Measurements from ENCODE around the gene MFNG. TPM values are rescaled to one million over a fixed set of nuclear protein-coding genes. Genes with fewer than 3 reads are reported as not detected.

The MFNG gene
- total RNA-seq, 4 donors from 2014 or later, result 12.4 to 47.0 (median 26.5) TPM

DNA sequence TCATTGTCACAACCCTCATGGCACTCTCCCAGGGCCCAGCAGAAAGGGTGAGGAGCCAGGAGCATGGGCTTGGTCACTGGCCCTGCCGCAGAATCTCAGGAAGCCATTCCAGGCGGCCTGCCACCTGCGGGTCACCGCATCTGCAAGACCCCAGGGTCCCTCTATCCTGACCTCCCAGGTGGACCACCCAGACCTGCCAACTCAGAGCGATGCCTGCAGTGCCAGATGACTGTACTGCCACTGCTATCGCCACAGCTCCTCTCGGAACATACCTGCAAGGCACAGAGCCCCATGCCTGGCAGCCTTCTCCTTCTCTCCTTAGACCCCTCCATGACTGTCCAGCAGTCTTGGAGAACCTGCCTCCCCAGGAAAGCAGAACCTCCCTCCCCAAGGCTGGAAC lies 32.5 kb downstream of the MFNG start:
- DNase-seq, result no peak
- Histone ChIP-seq H3K36me3 (no peaks in the 10 kb centered on the region), H3K27me3 (no peaks in the 10 kb centered on the region), H3K4me1 (peaks cover 0 to 9% (median 3%) of the 10 kb centered on the region in 4 donors), H3K4me3 (no peak overlapping the region), H3K27ac (no peak overlapping the region), H3K9me3 (no peaks in the 10 kb centered on the region)
- TF ChIP-seq, protein P1, sequence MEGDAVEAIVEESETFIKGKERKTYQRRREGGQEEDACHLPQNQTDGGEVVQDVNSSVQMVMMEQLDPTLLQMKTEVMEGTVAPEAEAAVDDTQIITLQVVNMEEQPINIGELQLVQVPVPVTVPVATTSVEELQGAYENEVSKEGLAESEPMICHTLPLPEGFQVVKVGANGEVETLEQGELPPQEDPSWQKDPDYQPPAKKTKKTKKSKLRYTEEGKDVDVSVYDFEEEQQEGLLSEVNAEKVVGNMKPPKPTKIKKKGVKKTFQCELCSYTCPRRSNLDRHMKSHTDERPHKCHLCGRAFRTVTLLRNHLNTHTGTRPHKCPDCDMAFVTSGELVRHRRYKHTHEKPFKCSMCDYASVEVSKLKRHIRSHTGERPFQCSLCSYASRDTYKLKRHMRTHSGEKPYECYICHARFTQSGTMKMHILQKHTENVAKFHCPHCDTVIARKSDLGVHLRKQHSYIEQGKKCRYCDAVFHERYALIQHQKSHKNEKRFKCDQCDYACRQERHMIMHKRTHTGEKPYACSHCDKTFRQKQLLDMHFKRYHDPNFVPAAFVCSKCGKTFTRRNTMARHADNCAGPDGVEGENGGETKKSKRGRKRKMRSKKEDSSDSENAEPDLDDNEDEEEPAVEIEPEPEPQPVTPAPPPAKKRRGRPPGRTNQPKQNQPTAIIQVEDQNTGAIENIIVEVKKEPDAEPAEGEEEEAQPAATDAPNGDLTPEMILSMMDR (IDR thresholded peaks at IDR 0.05), result no peak
- TF ChIP-seq POLR2A (IDR thresholded peaks at IDR 0.05), result no peak

DNA sequence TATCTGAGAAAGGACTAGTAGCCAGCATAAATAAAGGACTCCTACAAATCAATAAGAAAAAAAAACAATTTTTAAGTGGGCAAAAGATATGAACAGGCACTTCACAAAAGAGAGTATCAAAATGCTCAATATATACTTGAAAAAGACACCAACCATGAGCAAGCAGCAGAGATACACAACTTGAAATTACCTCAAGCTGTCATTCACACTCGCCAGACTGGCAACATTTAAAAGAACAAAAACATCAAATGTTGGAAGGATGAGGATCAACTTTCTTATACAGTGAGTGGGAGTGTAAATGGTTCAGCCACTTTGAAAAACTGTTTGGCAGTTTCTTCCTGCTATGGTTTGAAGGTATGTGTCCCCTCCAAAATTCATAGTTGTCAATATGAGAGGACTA lies 35.0 kb downstream of the MFNG start:
- no peaks in the 10 kb centered on the region for H3K27me3 ChIP-seq
- no peaks in the 10 kb centered on the region for H3K36me3 ChIP-seq
- no peak overlapping the region for H3K4me3 ChIP-seq
- TF ChIP-seq, protein P1 (IDR thresholded peaks at IDR 0.05), result no peak
- no peak for TF ChIP-seq POLR2A (IDR thresholded peaks at IDR 0.05)
- no peaks in the 10 kb centered on the region for H3K9me3 ChIP-seq
- H3K4me1 ChIP-seq, result peaks cover 0 to 9% (median 0%) of the 10 kb centered on the region in 4 donors
- no peak for DNase-seq
- H3K27ac ChIP-seq, result no peak overlapping the region

DNA sequence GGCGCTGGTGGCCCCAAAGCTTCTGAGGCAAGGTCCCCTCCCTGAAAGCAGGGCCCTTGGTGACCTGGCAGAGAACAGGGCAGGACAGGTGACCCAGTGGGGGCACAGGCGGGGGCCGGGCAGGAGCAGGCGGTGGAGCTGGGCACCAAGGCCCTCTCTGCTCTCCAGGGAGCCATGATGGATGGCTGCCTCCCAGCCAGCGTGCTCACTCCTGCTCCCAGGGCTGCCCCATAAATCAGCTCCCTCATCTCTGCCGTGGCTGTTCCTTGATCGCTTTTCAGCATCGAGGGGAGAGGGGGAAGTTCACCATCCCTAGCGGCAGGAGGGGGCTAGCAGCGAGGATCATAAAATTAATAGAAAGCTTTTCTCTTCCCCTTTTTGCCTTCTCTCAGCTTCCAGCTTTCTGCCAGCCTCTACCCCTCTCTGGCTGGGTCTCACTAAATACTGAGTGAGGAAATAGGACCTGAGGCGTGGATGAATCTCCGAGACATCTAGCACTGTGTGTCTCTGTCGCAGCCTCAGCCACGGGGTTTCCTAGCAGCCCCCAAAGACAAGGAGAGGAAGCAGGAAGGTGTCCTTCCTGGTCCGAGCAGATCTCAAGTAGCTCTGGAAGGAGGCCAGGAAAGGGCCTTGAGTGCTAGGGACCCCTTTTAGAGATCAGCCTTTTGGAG lies 36.7 kb downstream of the MFNG start:
- H3K27ac ChIP-seq, result no peak overlapping the region
- no peaks in the 10 kb centered on the region for H3K36me3 ChIP-seq
- no peaks in the 10 kb centered on the region for H3K9me3 ChIP-seq
- H3K27me3 ChIP-seq, result no peaks in the 10 kb centered on the region
- TF ChIP-seq, protein P1 (IDR thresholded peaks at IDR 0.05), result no peak
- TF ChIP-seq POLR2A (IDR thresholded peaks at IDR 0.05), result no peak
- H3K4me1 ChIP-seq, result no peaks in the 10 kb centered on the region
- no peak for DNase-seq
- H3K4me3 ChIP-seq, result no peak overlapping the region

DNA sequence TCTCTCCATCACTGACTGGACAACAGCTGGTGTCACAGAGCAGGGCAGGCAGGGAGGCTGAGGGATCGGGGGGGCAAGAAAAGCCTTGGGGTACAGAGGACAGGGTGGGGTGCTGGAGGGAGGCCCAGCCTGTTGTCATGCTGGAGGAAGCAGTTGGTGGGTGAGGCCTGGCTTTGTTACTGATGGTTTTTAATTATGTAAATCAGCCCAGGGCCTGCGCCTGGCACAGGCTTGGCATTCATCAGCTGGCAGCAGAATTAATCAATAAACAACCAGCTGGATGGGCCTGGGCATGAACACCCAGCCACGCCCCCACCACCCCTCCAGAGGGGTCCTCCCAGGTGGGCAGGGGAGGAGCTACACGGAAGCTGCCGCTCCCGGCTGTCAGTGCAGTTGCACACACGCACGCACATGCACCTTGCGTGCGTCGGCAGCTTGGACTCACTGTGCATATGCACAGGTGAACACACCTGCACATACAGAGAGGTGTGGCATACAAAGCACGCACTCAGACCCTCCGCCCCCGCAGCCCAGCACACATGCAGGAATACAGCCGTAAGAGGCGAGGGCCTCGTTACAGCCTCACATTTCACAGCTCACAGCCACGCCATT lies 37.6 kb downstream of the MFNG start:
- Histone ChIP-seq H3K9me3 (no peaks in the 10 kb centered on the region), H3K27ac (no peak overlapping the region), H3K4me3 (no peak overlapping the region), H3K4me1 (no peaks in the 10 kb centered on the region), H3K27me3 (no peaks in the 10 kb centered on the region), H3K36me3 (no peaks in the 10 kb centered on the region)
- DNase-seq, result no peak
- TF ChIP-seq, protein P1 (IDR thresholded peaks at IDR 0.05), result no peak
- no peak for TF ChIP-seq POLR2A (IDR thresholded peaks at IDR 0.05)

DNA sequence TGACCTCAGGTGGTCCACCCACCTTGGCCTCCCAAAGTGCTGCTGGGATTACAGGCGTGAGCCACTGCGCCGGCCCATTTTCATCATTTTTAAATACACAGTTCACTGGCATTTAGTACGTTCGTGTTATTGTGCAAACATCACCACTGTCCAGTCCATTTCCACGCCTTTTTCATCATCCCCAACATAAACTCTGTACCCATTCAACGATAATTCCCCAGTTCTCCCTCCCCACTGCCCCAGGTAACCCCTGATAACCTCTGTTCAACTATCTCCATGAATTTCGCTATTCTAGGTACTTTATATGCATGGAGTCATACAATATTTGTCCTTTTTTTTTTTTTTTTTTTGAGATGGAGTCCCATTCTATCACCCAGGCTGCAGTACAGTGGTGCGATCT lies 40.7 kb downstream of the MFNG start:
- Histone ChIP-seq H3K4me1 (no peaks in the 10 kb centered on the region), H3K9me3 (peaks cover 0 to 6% (median 0%) of the 10 kb centered on the region in 4 donors), H3K27me3 (no peaks in the 10 kb centered on the region), H3K36me3 (no peaks in the 10 kb centered on the region), H3K27ac (no peak overlapping the region), H3K4me3 (no peak overlapping the region)
- DNase-seq, result no peak
- no peak for TF ChIP-seq POLR2A (IDR thresholded peaks at IDR 0.05)
- TF ChIP-seq, protein P1 (IDR thresholded peaks at IDR 0.05), result no peak
